Mammary epithelial cell (primary cell): Measurements from ENCODE around the gene RRAS.

Experiments
- CTCF ChIP-seq, 2 donors: IDR thresholded peaks in 1 of 2; conservative IDR thresholded peaks in 1 of 2; 2 replicates each; pipeline ENCODE4 v1.5.1; 2011 to 2012; ENCODE audit warnings: inconsistent platforms in 2 of 2, low read length in 2 of 2, mild to moderate bottlenecking in 2 of 2, control low read depth in 1 of 2, low read depth in 1 of 2; ENCODE audit not compliant: insufficient read depth in 1 of 2; ENCODE audit errors: extremely low read depth in 1 of 2
- EZH2 ChIP-seq: IDR thresholded peaks from 2 replicates; pipeline ENCODE4 v1.6.1; 2012; ENCODE audit warnings: low read length, inconsistent platforms, borderline replicate concordance

GRCh38 chr19:49589502-49589905 is 50.4 kb downstream of the RRAS start:
- TF ChIP-seq CTCF (conservative IDR thresholded peaks at IDR 0.05 in 1 of 2, IDR thresholded peaks at IDR 0.05 in 1 of 2; ENCODE audit: extremely low read depth in 1 of 2, insufficient read depth in 1 of 2, low read depth in 1 of 2, low read length in 2 of 2), result no peak
- TF ChIP-seq EZH2, result no peak
